SK-MEL-5 (cell line): ENCODE results near the gene SP1. TPM values are rescaled to one million over a fixed set of nuclear protein-coding genes. Genes with fewer than 3 reads are reported as not detected.
"Not testable (repeated sequence)": the region's sequence is repeated elsewhere in the genome, so short reads cannot be mapped to it uniquely, and the experiment has no call there.

Experiments used
- DNase-seq: peaks from one replicate; pipeline ENCODE4 v3.0.0-alpha.2; 2016; ENCODE audit warnings: low read depth, low spot score
- in situ Hi-C: cut with HindIII; loops from 2 replicates; pipeline ENCODE4 v1.10.0; 2016; ENCODE audit warnings: low sequenced_read_pairs, high pct_unique_total_duplicates, low pct_unique_long_range_greater_than_20kb
- total RNA-seq: library from RNA; depleted of rRNA; stranded (reverse); fragments of >200 nt; shearing (Covaris generic); gene quantifications from 2 replicates; pipeline ENCODE4 v1.2.3, GENCODE V29; 2014

SP1 gene
- total RNA-seq, 1 experiment from 2014 or later: 40.5 TPM

GRCh38 chr12:53386381-53386780, 6.4 kb downstream of the SP1 start:
- DNase-seq, in situ Hi-C loops: not testable (repeated sequence)

- DNase-seq: no peak
- in situ Hi-C loops: no loop called here
Observed at GRCh38 chr12:53388932-53389331, 9.0 kb downstream of the SP1 start.

GRCh38 chr12:53389702-53390101, 9.7 kb downstream of the SP1 start:
- DNase-seq: no peak
- in situ Hi-C loops: no loop called here

GRCh38 chr12:53391724-53392123, 11.7 kb downstream of the SP1 start:
- in situ Hi-C loops: no loop called here
- no peak for DNase-seq

GRCh38 chr12:53399896-53400295, 19.9 kb downstream of the SP1 start:
- in situ Hi-C loops: no loop called here
- no peak for DNase-seq

GRCh38 chr12:53402351-53402750, 22.4 kb downstream of the SP1 start:
- DNase-seq, in situ Hi-C loops: not testable (repeated sequence)

- no peak for DNase-seq
- in situ Hi-C loops: no loop called here
Observed at GRCh38 chr12:53402871-53403270, 22.9 kb downstream of the SP1 start.

- DNase-seq: no peak
- in situ Hi-C loops: no loop called here
Observed at GRCh38 chr12:53410951-53411350, 31.0 kb downstream of the SP1 start.

GRCh38 chr12:53413485-53414204, 33.7 kb downstream of the SP1 start:
- in situ Hi-C loops: no loop called here
- no peak for DNase-seq

- DNase-seq: no peak
- in situ Hi-C loops: no loop called here
Observed at GRCh38 chr12:53414756-53415417, 34.9 kb downstream of the SP1 start.

GRCh38 chr12:53415752-53416389, 35.9 kb downstream of the SP1 start:
- in situ Hi-C loops: not testable (repeated sequence)

GRCh38 chr12:53417291-53417816, 37.4 kb downstream of the SP1 start:
- in situ Hi-C loops, DNase-seq: not testable (repeated sequence)

More at GRCh38 chr12:53415752-53416389, 35.9 kb downstream of the SP1 start:
- not testable (repeated sequence) for DNase-seq

- in situ Hi-C loops: no loop called here
- no peak for DNase-seq
Observed at GRCh38 chr12:53418221-53418620, 38.2 kb downstream of the SP1 start.

GRCh38 chr12:53419756-53420155, 39.8 kb downstream of the SP1 start:
- no peak for DNase-seq
- in situ Hi-C loops: no loop called here

- DNase-seq, in situ Hi-C loops: not testable (repeated sequence)
Observed at GRCh38 chr12:53422247-53422646, 42.3 kb downstream of the SP1 start.

- DNase-seq: no peak
- in situ Hi-C loops: no loop called here
Observed at GRCh38 chr12:53423597-53423996, 43.6 kb downstream of the SP1 start, which contains the start of gene AMHR2. Gene AMHR2, plus strand, starts transcription at chr12:53423855. Its CDS starts 80 bp downstream, at chr12:53423935.

GRCh38 chr12:53424626-53425514, 44.9 kb downstream of the SP1 start:
- DNase-seq: no peak
- in situ Hi-C loops: no loop called here
